Astrocyte (in vitro differentiated cells and primary cell): ENCODE results near the gene TMEM127. TPM values are rescaled to one million over a fixed set of nuclear protein-coding genes. Genes with fewer than 3 reads are reported as not detected.

ENCODE experiments used
- DNase-seq: peaks from one replicate; pipeline ENCODE4 v3.0.0-alpha.2; 2010; ENCODE audit warnings: low read depth
- FAIRE-seq: peaks from 2 replicates; lab custom pipeline; 2011; peaks lifted over from hg19 to GRCh38; lab: Jason Lieb, UNC
- H2AFZ ChIP-seq: 2 replicates; pipeline ENCODE4 v1.6.0; 2012; ENCODE audit warnings: low read depth, low read length, inconsistent platforms
- H3K27ac ChIP-seq: 2 replicates; pipeline ENCODE4 v1.5.1; 2011; ENCODE audit warnings: low read depth, low read length, inconsistent platforms
- H3K27me3 ChIP-seq: 2 replicates; pipeline ENCODE4 v1.6.0; 2011; ENCODE audit warnings: low read length, inconsistent platforms; ENCODE audit not compliant: insufficient read depth
- H3K36me3 ChIP-seq: 2 replicates; pipeline ENCODE4 v1.5.1; 2011; ENCODE audit warnings: low read length, inconsistent platforms; ENCODE audit not compliant: insufficient read depth
- H3K4me1 ChIP-seq: 2 replicates; pipeline ENCODE4 v1.5.1; 2011; ENCODE audit warnings: low read length, inconsistent platforms; ENCODE audit not compliant: insufficient read depth
- H3K4me2 ChIP-seq: 2 replicates; pipeline ENCODE4 v1.6.0; 2012; ENCODE audit warnings: low read length, inconsistent platforms
- H3K4me3 ChIP-seq: 2 replicates; pipeline ENCODE4 v1.5.1; 2011; ENCODE audit warnings: low read depth, mild to moderate bottlenecking, low read length, inconsistent platforms; ENCODE audit not compliant: insufficient read depth
- H3K79me2 ChIP-seq: 2 replicates; pipeline ENCODE4 v1.6.0; 2012; ENCODE audit warnings: mild to moderate bottlenecking, low read length, inconsistent platforms; ENCODE audit not compliant: insufficient read depth
- H3K9ac ChIP-seq: 2 replicates; pipeline ENCODE4 v1.6.0; 2012; ENCODE audit warnings: mild to moderate bottlenecking, low read length, inconsistent platforms
- H3K9me3 ChIP-seq: 2 replicates; pipeline ENCODE4 v1.5.1; 2012; ENCODE audit warnings: low read depth, mild to moderate bottlenecking, low read length, inconsistent platforms; ENCODE audit not compliant: insufficient read depth
- H4K20me1 ChIP-seq: 2 replicates; pipeline ENCODE4 v1.6.0; 2012; ENCODE audit warnings: low read length, inconsistent platforms; ENCODE audit not compliant: insufficient read depth
- H3K27ac Mint-ChIP-seq: one replicate; pipeline ENCODE4 v1.8.0; 2021; ENCODE audit warnings: mild to moderate bottlenecking, mixed read lengths; ENCODE audit not compliant: unreplicated experiment
- H3K27me3 Mint-ChIP-seq: one replicate; pipeline ENCODE4 v1.8.0; 2021; ENCODE audit warnings: low read depth, mixed read lengths; ENCODE audit not compliant: unreplicated experiment
- H3K36me3 Mint-ChIP-seq: one replicate; pipeline ENCODE4 v1.8.0; 2021; ENCODE audit warnings: low read depth, mixed read lengths; ENCODE audit not compliant: unreplicated experiment
- H3K4me1 Mint-ChIP-seq: one replicate; pipeline ENCODE4 v1.8.0; 2021; ENCODE audit warnings: low read depth, mixed read lengths; ENCODE audit not compliant: unreplicated experiment
- H3K4me3 Mint-ChIP-seq: one replicate; pipeline ENCODE4 v1.8.0; 2021; ENCODE audit warnings: mild to moderate bottlenecking, moderate library complexity, mixed read lengths; ENCODE audit not compliant: unreplicated experiment
- H3K9me3 Mint-ChIP-seq: one replicate; pipeline ENCODE4 v1.8.0; 2021; ENCODE audit warnings: mild to moderate bottlenecking, mixed read lengths; ENCODE audit not compliant: unreplicated experiment
- EZH2 ChIP-seq: IDR thresholded peaks from 2 replicates; pipeline ENCODE4 v1.6.1; 2012; ENCODE audit warnings: mild to moderate bottlenecking, low read length, inconsistent platforms; ENCODE audit not compliant: insufficient read depth
- total RNA-seq: library from RNA; stranded (reverse); gene quantifications from 2 replicates; pipeline ENCODE4 v1.2.1, GENCODE V29; 2021
- TF ChIP-seq, protein P1 (sequence below): IDR thresholded peaks from 2 replicates; pipeline ENCODE4 v1.5.1; 2011; ENCODE audit warnings: low read depth, mild to moderate bottlenecking, inconsistent platforms, low read length, moderate library complexity; ENCODE audit not compliant: insufficient read depth

Gene TMEM127
- total RNA-seq, 1 donor from 2014 or later = 41.7 TPM

DNA sequence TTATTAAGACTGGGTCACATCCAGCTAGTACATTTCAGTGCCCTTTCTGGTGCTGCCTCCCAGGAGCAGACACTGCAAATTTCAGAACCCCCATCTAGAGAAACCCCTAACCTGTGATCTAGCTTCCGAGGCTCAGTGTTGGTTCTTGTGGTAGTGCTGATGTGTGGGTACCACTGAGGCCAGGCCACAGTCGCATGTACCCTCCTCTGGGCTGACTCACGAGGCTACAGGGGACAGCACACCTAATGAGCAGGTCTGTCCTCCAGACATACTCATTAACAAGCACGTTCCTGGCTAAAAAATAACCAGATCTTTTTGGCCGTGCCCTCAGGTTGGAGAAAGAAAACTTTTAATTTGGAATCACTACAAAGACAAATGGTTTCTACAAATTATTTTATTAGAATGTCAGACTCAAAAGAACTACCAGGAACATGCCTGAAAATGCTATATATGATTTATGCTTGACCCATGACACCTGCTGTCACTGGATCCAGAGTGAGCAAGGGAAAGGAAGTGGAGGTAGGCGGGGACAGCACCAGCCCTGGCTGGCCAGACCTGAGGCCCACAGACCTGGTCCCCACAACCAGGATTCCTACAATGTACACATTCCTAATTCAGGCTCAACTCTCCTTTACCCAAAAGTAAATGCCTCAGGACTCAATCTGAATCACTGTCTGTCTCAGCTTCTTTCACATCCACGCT, 8.7 kb upstream of the TMEM127 start:
- no peaks in the 10 kb centered on the region for H3K27me3 ChIP-seq
- TF ChIP-seq, protein P1, sequence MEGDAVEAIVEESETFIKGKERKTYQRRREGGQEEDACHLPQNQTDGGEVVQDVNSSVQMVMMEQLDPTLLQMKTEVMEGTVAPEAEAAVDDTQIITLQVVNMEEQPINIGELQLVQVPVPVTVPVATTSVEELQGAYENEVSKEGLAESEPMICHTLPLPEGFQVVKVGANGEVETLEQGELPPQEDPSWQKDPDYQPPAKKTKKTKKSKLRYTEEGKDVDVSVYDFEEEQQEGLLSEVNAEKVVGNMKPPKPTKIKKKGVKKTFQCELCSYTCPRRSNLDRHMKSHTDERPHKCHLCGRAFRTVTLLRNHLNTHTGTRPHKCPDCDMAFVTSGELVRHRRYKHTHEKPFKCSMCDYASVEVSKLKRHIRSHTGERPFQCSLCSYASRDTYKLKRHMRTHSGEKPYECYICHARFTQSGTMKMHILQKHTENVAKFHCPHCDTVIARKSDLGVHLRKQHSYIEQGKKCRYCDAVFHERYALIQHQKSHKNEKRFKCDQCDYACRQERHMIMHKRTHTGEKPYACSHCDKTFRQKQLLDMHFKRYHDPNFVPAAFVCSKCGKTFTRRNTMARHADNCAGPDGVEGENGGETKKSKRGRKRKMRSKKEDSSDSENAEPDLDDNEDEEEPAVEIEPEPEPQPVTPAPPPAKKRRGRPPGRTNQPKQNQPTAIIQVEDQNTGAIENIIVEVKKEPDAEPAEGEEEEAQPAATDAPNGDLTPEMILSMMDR = no peak
- no peak for TF ChIP-seq EZH2
- no peak overlapping the region for H3K4me3 Mint-ChIP-seq
- no peak overlapping the region for H3K4me3 ChIP-seq
- no peak overlapping the region for H3K9ac ChIP-seq
- peaks cover 54% of the 10 kb centered on the region for H3K36me3 ChIP-seq
- H3K9me3 Mint-ChIP-seq = no peaks in the 10 kb centered on the region
- no peaks in the 10 kb centered on the region for H3K27me3 Mint-ChIP-seq
- H4K20me1 ChIP-seq = peaks cover 4% of the 10 kb centered on the region
- no peaks in the 10 kb centered on the region for H3K79me2 ChIP-seq
- no peak overlapping the region for H2AFZ ChIP-seq
- H3K27ac ChIP-seq = no peak overlapping the region
- peaks cover 12% of the 10 kb centered on the region for H3K36me3 Mint-ChIP-seq
- H3K4me1 Mint-ChIP-seq = peaks cover 9% of the 10 kb centered on the region
- no peaks in the 10 kb centered on the region for H3K9me3 ChIP-seq
- H3K4me2 ChIP-seq = no peak overlapping the region
- DNase-seq (no peak), FAIRE-seq (no peak)
- H3K27ac Mint-ChIP-seq = no peak overlapping the region
- no peaks in the 10 kb centered on the region for H3K4me1 ChIP-seq

DNA sequence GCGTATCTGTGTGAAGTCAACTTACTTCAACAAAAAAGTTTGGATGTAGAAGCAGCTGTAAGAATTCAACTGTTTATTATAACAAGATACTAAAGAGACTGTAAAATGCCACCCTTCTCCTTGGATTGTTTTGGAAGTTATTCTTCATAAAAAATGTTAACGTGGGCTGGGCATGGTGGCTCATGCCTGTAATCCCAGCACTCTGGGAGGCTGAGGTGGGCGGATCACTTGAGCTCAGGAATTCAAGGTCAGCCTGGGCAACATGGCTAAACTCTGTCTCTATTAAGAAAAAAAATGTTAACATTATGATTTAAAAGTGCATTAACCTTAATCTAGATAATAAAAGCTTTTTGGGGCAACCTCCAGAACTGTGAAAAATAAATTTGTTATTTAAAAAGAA, 8.0 kb upstream of the TMEM127 start:
- DNase-seq = no peak

More for the DNA sequence above, 8.0 kb upstream of the TMEM127 start:
- Mint-ChIP-seq H3K9me3 (no peaks in the 10 kb centered on the region), H3K27ac (peak overlapping the region; percentile 50), H3K4me1 (peaks cover 9% of the 10 kb centered on the region), H3K27me3 (no peaks in the 10 kb centered on the region), H3K4me3 (no peak overlapping the region), H3K36me3 (peaks cover 11% of the 10 kb centered on the region)
- Histone ChIP-seq H3K9me3 (no peaks in the 10 kb centered on the region), H3K36me3 (peaks cover 53% of the 10 kb centered on the region), H4K20me1 (peaks cover 8% of the 10 kb centered on the region), H3K4me2 (peak overlapping the region; percentile 33), H3K4me3 (no peak overlapping the region), H3K4me1 (no peaks in the 10 kb centered on the region), H3K79me2 (peaks cover under 1% of the 10 kb centered on the region), H3K27me3 (no peaks in the 10 kb centered on the region), H2AFZ (no peak overlapping the region), H3K9ac (no peak overlapping the region), H3K27ac (peak overlapping the region; percentile 5)
- no peak for TF ChIP-seq EZH2
- TF ChIP-seq, protein P1 = no peak
- no peak for FAIRE-seq
